CD4-positive, alpha-beta T cell treated with Interleukin-10 for 1 hour (primary cell): Measurements from ENCODE around the gene REM1.
"Not testable (repeated sequence)": the region's sequence is repeated elsewhere in the genome, so short reads cannot be mapped to it uniquely, and the experiment has no call there.

Source experiments
- DNase-seq: peaks from one replicate; pipeline ENCODE4 v3.0.0-alpha.2; 2020

Gene REM1

DNA sequence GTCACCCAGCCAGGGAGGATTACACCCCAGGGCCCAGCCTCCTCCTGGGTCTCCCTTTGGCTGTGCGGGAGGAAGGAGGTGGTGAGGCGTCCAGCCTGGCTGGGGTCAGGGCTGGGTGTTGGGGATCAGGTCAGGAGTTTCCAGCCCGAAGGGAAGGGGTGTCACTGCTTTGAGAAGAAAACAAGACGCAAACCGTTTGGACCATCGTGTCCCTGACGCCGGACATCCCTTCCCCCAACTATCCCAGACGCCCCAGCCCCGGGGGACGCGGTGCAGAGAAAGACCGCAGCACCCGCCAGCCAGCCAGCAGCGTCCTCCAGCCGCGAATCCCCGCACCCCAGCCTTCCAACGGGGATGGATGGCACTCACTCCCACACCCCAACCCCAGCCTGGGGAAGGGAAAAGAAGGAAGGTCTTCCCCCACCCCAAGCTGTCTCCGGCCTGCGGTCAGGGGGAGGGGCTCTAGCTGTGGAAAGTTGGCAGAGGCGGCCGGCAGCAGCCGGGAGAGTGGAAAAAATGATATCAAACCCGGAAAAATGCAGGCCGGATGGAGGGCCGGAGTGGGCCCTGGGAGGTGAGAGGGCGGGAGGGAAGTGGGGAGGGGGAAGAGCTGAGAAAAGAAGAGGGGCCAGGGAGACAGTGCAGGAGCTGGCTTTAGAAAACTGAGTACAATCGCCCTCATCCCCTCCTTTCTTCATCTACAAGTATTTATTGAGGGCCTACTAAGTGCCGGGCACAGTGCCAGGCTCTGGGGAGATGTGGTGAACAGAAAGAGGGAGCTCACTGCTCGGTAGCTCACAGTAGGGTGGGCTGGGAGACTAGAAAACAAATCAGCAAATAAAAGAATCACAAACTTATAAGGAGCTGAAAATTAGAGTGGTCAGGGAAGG lies 10.6 kb downstream of the REM1 start:
- no peak for DNase-seq

DNA sequence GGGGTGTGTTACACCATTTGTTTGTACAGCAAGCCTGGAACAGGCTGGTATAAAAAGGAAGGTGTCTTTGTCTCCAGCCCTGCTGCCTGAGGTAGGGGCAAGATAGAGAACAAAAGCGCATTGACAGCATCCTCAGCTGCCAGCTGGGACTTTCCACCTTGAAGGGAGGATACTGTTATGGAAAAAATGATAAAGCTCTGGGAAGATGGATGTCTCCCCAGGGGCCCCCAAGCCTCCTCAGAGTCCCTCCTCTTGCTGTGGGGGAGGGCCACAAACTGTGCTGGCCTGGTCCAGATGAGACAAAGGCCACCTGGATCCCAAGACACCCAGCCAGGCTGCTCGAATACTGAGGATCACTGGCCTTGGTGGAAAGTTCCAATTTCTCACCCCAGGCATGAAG lies 13.0 kb downstream of the REM1 start:
- DNase-seq = no peak

DNA sequence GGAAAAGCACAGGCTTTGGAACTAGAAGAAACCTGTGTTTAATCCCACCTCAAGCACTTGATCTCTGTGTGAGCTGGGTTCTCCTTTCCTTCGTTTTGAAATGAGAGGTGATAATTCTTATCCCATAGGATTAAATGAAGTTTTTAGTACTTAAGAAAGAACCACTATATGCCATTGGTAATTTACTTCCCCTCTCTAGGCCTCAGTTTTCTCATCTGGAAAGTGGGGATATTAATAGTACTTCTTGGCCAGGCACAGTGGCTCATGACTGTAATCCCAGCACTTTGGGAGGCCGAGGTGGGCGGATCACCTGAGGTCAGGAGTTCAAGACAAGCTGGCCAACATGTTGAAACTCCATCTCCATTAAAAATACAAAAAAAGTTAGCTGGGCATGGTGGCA lies 14.1 kb downstream of the REM1 start:
- DNase-seq = no peak

DNA sequence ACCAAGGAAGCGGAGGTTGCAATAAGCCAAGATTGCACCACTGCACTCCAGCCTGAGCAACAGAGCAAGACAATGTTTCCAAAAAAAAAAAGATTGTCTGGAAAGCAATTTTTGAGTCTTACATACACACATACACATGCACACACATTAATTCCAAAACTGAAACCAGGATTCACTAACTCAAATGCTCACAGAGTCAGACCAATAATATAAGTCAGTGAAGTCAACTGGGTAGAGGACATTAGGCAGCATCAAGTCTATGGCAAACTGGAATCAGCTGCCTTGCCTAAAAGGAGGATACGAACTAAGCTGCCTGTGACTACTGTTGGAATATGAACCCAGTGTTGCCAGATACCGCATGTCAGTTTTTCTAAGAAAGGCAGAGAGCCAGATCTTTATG lies 15.7 kb downstream of the REM1 start:
- DNase-seq = no peak

DNA sequence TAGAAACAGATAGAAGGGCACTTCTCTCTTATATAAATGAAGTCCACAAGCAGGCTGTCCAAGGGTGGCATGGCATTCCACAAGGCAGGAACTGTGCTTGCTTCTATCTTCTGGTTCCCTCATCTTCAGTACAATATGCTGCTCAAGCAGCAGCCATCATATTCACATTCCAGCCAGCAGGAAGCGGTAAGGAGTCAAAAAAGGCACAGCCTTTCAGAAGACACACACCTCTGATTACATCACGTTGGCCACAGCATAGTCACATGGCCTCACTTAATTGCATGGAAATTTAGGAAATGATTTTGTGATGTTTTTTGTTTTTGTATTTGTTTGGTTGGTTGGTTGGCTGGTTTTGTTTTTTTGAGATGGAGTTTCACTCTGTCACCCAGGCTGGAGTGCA lies 19.0 kb downstream of the REM1 start:
- no peak for DNase-seq

DNA sequence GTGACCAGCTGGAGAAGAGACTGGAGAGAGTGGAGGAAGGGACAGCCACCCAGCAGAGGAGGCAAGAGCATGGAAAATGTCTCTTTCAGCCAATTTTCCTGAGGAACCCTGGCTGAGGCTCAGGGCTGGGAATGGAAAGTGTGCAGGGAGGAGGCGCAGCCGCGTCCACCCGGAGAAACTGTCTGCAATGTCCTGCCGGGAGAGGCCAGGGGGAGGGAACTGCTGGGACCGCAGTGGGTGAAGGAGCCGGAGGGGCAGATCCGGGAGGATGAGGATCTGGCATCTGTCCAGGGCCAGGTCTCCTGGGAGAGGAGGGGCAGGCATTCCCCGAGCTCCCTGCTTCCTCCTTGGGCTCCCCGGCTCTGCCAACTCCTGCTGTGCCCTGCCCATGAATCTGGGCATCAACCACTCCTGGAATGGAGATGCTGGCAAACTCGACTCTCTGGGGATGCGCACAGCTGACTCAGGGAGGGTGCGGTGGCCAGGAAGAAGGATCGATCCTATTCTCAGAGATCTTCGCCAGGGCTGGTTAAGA lies 21.7 kb downstream of the REM1 start:
- no peak for DNase-seq

DNA sequence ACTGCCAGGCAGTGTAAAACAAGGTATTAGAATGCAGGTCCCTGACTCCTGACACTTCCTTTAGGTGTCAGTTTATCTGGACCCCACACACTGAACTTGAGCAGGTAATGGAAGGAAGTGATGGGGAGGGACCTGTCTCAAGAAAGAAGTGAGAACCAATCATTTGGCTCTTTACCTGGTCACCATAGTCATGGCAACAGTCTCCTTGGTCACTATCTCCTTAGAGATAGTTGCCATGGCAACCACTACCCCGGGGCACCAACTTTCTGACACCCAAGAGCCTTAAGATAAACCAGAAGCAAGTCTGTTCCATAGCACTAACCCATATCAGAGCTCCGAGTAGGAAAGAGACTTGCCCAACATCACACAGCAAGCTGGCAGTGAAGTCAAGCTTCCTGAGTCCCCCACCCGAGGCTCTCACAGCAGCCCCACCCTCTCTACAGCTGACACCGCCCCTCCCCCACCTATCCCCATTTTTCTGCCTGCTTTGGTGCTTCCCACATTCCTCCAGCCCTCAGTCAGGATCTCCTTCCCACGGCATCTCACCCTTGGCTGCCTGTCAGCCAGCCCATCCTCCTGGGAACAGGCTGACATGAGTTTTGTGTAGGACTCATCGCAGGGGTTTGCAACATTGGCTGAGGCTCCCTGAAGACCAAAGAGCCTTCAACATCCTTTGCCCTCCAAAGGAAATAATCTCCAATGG lies 22.9 kb downstream of the REM1 start:
- no peak for DNase-seq

DNA sequence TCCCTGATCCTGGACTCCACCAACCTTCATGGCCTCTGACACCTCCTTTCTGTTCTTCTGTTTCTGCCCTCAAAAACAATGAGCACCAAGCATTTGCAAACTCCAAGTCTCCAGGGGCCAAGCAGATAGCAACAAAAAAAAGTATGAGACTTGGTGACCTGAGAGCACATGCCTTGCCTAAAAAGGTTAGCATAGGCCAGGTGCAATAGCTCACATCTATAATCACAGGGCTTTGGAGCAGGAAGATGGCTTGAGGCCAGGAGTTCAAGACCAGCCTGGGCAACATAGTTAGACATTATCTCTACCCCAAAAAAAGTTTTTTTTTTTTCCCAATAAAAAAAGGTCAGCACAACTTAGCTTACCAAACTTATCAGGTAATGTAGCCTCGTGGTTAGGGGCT lies 25.4 kb downstream of the REM1 start:
- DNase-seq = no peak

DNA sequence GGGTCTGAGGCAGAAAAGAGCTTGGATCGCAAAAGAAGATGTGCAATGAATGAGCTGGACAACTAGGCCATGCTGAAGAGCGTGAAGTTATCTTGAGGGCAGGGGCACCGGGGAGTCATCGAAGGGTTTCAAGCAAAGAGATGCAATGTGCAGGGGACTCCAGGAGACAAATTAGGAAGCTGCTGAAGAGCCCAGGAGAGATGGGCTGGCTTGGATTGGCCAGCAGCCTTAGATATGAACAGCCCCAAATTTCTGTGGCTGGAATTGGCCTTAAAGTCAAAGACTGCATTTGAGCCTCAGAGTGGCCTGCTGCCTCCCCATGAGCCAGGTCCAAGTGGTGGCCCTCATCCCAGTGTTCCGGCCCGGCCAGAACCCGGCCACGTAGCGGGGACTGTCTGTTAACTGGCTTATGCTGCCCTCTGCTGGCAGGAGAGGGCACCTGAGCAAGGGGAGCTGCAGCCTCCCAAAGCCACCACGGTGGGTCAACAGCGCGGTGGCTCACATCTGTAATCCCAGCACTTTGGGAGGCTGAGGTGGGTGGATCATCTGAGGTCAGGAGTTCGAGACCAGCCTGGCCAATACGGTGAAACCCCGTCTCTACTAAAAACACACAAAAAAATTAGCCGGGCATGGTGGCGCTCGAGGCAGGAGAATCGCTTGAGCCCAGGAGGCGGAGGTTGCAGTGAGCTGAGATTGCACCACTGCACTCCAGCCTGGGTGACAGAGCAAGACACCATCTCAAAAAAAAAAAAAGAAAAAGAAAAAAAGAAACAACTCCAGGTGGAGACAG lies 28.0 kb downstream of the REM1 start:
- peak; percentile 75 for DNase-seq

DNA sequence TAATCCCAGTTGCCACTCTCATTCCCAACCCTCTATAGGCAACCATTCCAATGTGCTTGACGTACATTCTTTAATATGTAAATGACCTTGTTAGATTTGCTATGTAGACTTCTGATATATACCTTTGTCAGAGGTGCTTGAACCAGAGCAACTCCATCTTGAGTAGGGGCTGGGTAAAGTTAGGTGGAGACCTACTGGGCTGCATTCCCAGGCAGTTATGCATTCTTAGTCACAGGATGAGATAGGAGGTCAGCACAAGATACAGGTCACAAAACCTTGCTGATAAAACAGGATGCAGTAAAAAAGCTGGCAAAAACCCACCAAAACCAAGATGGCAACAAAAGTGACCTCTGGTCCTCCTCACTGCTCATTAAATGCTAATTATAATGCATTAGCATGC lies 30.8 kb downstream of the REM1 start:
- DNase-seq = no peak

DNA sequence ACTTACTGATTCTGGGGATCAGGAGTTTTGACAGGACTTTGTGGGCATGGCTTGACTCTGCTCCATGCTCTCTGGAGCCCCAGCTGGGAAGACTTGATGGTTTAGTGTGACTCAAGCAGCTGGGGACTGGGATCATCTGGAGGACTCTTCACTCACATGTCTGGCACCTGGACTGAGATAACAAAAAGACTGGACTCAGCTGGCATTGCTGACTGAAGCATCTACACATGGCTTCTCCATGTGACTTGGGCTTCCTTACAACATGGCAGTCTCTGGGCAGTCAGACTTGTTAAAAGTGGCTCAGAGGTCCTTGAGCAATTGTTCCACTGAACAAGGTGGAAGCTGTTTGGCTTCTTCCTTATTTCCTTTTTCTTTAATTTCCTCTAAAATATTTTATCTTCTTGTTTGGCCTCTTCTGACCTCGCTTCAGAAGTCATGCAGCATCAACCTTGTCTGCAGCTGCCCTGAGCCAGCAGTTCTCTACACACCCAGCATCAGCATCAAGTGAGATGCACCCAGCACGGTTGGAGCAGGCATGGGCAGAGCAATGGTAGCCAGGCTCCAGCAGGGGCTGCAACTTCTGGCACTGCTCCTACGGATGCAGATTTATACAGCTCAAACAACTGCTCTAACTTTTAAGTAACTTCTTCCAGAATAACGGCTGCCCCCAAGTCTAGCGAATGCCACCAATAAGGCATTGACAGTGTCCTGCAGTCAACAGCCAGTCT lies 33.6 kb downstream of the REM1 start:
- no peak for DNase-seq

DNA sequence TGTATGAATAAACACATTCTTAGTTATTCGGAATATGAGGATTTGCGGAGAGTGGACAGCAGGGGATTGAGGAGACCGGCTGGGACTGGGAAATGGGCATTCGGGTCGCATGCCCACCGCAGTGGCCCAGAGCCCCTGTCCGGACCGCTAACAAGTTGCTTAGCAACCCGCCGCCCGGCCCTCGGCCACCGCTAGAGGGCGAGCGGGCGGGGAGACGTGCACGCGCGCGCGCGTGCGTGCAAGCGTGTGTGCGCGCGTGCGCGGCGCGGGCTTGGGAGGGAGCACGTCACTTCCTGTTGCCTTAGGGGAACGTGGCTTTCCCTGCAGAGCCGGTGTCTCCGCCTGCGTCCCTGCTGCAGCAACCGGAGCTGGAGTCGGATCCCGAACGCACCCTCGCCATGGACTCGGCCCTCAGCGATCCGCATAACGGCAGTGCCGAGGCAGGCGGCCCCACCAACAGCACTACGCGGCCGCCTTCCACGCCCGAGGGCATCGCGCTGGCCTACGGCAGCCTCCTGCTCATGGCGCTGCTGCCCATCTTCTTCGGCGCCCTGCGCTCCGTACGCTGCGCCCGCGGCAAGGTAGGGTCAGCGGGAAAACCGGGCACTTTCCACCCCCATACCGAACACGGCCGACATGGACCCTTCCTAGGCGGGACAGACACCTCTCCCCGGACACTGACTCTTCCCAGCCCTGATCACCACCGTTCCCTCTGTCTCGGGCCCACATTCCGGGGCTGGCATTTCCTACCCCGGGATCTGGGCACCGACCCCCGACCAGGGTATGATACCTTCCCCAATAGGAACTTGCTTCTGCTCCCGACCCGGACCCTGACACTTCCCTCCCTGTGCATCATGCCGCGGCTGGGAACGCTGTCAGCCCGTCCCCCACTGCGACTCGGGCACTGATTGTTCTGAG lies 39.3 kb downstream of the REM1 start, which contains the start of gene HM13:
TSS of gene HM13 (plus strand) at position 289 of the 918 bp plus-strand sequence. CDS start at position 399, 110 bp downstream.
- peak; percentile 90 for DNase-seq

DNA sequence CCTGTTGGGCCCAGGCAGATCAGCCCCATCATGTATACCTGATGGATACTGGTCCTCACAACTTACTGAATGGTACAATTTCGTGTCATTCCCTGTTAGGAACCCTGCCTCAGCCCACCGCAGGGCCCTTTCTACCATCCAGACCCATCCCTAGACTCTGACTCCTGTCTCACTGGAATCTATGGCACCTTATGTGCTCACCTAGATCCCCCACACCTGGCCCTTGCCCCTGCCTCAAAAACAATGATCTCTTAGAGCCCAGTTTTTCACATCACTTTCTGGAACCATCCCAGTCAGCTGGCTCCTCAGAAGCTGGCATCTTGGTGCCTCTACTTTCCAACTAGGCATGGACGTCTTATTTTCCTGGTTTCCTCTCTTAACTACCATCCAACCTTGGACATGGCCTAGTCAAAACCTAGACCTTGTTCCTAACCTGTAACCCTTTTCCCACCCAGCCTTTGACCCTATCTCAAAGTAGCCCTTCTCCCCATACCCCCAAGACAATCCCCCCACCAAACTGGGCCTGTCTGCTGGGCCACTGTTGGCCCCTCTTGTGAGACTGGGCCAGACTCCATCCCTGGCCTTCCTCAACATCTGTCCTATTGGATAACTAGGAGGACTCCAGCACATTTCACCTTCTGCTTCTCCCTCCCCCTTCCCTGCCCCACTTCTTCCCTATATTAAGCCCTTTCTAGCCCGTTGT lies 40.1 kb downstream of the REM1 start:
- DNase-seq = no peak

DNA sequence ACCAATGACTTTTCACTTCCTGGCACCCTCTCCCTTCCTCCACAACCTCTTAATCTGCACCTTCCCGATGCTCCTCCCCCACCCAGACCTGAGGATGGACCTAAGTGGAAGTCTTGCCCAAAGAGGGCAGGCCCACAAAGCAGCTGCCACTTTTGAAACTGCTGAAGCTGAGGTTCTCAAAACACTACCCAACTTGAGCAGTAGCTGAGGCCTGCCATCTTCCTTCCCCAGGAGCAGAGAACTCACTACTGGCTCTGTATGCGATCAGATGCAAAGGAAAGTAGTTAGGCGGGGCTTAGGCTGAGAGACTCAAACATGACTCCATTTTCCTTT lies 40.7 kb downstream of the REM1 start:
- peak; percentile 7 for DNase-seq

DNA sequence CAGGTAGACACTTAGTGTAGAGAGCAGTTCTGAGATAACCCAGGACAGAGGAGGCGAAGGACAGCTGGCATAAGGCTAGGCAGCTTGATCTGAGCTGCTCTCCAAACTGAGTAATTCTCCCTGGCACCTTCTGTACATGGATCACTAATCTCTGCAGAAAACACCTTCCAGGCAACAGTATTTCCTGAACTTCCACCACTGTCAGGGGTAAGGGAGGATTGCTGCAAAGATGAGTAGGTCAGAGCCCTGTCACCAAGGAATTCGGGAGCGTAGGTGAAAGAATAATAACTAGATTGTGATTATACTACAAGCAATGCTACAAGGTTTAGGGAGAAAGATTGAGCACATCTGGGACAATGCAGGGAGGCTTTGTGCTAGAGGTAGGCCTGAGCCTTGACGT lies 41.1 kb downstream of the REM1 start:
- no peak for DNase-seq

DNA sequence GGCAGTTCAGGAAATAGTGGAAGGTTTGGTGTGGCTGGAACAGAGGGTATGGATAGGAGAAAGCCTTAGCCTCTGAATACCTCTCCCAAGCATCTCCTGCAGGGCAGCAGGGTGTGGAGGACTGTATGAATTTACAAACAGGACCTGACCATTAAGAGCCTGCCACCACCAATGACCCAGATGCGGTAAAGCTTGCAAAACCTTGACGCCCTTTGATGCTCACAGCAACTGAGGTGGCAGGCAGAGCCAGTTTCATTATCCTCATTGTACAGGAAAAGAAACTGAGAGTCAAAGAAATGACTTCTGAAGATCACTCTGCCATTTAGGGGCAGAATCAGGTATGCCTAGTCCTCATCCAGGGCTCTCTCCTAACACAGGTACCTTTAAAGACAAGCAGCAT lies 41.6 kb downstream of the REM1 start:
- DNase-seq = peak; percentile 18

DNA sequence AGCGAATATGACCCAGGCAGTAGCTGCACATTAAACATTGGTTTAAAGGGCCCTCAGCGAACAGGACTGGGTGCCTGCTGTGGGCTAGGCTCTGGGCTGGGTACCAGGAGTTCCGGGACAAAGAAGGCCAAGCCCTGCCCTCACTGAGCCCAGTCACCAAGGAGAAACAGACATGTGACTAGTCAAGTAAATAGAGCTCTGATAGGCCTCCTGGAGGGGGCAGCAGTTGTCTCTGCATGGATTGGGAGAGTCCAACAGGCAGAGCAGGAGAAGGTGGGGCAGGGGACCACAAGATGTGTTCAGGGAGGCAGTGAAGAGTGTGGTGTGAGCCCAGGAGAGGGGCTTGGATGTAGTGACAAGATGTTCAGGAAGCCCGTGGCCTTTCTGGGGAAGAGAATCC lies 42.3 kb downstream of the REM1 start:
- no peak for DNase-seq

DNA sequence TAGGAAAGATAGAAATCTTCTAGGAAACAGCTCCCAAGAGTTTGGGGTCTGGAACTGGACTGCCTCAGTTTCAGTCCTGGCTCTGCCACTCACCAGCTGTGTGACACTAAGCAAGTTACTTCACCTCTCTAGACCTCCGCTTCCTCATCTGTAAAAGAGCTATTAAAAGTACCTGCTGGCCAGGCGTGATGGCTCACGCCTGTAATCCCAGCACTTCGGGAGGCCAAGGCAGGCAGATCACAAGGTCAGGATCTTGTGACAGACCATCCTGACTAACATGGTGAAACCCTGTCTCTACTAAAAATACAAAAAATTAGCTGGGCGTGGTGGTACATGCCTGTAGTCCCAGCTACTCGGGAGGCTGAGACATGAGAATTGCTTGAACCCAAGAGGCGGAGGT lies 46.2 kb downstream of the REM1 start:
- DNase-seq = not testable (repeated sequence)

DNA sequence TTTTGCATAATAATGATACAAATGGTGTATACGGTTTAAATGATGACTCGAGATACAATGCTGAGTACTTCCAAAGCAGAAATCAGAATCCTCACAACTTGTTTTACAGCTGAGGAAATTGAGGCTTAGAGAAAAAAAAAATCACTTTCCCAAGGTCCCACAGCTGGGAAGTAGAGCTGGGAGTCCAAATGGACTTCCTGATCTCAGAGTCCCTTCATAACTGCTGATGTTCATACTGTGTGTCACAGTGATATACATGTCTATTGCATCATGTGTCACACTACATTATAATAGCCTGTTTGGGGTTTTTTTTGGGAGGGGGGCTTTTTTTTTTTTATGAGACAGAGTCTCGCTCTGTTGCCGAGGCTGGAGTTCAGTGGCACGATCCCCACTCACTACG lies 47.6 kb downstream of the REM1 start:
- DNase-seq = no peak

DNA sequence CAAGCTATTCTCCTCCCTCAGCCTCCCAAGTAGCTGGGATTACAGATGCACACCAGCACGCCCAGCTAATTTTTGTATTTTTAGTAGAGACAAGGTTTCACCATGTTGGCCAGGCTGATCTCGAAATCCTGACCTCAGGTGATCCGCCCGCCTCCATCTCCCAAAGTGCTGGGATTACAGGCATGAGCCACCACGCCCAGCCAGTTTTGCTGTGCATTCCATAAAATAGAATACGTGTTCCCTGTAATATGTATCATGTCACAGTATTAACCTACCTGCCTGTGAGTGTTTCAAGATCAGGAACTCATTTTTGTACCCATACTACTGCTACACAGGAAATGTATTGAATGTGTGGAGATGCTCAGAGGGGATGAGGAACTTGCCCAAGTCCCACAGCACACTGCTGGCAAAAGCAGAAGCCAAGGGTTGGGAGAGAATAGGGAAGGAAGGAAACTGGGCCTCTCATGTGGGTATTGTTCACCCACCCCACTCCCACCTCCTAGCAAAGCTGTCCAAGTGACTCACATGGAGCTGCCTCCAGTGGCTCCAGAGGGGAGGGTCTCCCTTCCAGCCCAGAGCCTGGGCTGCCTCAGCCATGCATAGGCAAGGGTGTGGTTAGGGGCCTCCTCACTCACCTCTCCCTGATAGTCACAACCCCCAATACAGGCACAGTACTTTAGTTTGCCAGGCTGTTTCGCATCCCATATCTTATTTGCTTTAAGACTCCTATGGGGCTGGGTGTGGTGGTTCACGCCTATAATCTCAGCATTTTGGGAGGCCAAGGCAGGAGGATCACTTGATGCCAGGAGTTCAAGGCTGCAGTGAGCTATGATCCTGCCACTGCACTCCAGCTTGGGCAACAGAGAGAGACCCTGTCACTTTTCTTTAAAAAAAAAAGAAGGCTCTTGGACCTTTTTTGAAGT lies 48.5 kb downstream of the REM1 start:
- no peak for DNase-seq
